Subcutaneous adipose tissue (tissue), 4 donors: ENCODE results near the gene AXL. TPM values are rescaled to one million over a fixed set of nuclear protein-coding genes. Genes with fewer than 3 reads are reported as not detected.

Experiments
- total RNA-seq, 4 donors: library from RNA; depleted of rRNA; stranded (reverse); fragments of >200 nt; gene quantifications; one replicate each; pipeline ENCODE4 v1.1.0, GENCODE V29; 2016
- TF ChIP-seq, protein P1 (sequence below): fragments of 450-650 bp; IDR thresholded peaks from one replicate; pipeline ENCODE4 v1.5.1; 2016; ENCODE audit warnings: low read depth, mild to moderate bottlenecking, control low read depth, antibody characterized with exemption, moderate library complexity

The AXL gene
- total RNA-seq, 4 donors from 2014 or later, result 72.6 to 118 (median 80.0) TPM

DNA sequence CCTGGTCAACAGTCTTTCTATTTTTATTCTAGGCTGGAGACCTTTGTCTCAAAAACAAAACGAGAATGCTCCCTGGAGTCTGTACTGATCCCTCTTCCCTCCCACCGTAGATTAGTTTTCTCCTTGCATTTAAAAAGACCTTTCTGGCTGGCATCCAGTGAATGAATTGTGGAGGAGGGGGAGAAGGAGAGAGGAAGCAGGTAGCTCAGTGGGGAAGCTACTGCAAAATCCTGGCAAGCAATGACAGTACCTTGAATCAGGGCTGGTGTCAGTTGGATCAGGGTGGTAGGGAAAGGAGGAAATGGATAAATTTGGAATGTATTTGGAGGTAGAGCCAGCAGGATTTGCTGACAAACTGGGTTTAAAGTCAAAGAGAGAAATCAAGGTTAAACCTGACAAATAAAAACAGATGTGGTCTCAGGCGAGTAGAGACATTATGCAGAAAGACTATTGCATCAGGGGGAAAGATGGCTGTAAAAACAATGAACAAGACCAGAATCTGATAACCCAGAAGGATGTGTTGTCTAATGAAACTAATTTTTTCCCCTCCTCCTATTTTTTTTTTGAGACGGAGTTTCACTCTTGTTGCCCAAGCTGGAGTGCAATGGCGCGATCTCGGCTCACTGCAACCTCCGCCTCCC, 29.5 kb upstream of the AXL start:
- TF ChIP-seq, protein P1, sequence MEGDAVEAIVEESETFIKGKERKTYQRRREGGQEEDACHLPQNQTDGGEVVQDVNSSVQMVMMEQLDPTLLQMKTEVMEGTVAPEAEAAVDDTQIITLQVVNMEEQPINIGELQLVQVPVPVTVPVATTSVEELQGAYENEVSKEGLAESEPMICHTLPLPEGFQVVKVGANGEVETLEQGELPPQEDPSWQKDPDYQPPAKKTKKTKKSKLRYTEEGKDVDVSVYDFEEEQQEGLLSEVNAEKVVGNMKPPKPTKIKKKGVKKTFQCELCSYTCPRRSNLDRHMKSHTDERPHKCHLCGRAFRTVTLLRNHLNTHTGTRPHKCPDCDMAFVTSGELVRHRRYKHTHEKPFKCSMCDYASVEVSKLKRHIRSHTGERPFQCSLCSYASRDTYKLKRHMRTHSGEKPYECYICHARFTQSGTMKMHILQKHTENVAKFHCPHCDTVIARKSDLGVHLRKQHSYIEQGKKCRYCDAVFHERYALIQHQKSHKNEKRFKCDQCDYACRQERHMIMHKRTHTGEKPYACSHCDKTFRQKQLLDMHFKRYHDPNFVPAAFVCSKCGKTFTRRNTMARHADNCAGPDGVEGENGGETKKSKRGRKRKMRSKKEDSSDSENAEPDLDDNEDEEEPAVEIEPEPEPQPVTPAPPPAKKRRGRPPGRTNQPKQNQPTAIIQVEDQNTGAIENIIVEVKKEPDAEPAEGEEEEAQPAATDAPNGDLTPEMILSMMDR, result no peak

GRCh38 chr19:41192574-41193429, 26.2 kb upstream of the AXL start, which contains the start of gene CYP2S1:
TSS of gene CYP2S1 (plus strand) at chr19:41193219. CDS start at chr19:41193265, 46 bp downstream.
- TF ChIP-seq, protein P1, result no peak

DNA sequence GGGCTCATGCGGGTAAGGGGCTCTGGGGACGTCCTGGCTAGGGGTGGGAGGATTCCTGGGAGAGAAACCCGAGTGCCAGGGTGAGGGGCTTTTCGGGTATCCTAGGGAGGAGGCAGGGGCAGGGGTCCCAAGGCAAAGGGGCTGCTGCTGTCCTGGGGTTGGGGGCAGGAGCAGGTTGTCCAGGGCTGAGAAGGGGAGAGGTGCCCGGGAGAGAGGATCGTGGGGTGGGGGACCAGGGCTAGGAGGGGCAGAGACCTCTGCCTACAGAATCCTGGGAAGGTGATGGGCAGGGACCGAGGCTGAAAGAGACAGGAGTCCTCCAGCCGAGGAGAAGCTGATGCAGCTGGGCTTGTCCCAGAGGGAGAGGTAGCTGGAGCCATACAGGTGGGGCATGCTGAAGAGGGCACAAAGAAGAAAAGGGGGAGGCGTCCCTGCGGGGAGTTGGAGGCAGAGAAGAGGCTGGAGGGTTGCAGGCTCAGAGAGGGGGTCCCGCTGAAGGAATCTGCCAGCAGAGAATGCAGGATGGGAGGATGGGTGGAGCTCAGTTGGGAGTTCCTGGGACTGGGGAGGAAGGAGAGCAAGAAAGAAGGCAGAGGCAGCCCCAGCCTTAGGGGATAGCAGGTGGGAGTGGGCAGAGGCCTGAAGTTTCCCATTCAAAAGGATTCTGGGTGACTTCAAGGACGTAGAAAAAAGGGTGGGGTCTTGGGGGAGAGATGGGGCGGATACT, 25.4 kb upstream of the AXL start:
- TF ChIP-seq, protein P1, result no peak

- TF ChIP-seq, protein P1, result no peak
Measured at GRCh38 chr19:41194157-41194552, 24.9 kb upstream of the AXL start.

DNA sequence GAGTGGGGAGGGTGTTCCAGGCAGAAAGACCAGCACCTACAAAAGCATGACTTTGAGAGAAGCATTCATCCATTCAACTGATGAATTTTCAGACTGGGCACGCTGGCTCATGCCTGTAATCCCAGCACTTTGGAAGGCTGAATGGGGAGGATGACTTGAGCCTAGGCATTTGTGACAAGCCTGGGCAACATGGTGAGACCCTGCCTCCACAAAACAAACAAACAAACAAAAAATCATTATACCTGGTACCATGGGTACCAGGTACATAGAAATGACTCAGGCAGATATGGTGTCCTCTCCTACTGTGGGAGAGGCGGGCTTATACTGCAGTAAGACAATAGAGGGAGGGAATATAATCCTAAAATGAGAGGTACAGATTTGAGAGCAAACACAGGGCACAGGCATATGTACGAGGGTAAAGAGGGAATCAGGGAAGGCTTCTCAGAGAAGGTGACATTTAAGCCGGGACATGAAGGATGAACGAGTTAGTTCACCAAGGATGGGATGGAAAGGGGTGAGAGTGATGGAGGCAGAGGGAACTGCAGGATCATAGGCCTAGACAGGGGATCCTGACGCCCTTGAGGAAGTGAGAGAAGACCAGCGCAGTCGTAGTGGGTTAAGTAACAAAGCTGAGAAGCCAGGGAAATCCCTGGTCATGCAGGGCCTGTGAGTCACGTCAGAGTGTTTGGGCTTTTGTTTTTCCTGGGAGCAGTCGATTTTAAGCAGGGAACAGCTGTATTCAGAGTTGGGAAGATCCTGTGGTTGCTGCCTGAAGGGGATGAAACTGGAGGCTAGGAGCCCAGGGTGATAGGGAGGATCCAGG, 23.1 kb upstream of the AXL start:
- TF ChIP-seq, protein P1, result no peak

- TF ChIP-seq, protein P1, result no peak
Measured at GRCh38 chr19:41198559-41198958, 20.5 kb upstream of the AXL start.
